BLaER1 treated with 17β-estradiol and CSF1 and Interleukin-3, amounts not matched to agents 10 nM and 100 nM (cell line): ENCODE measurements around the gene LPP.
A peak's percentile ranks its signal among the peaks of the same experiment; 100 is the strongest.
"Not testable (repeated sequence)": the region's sequence is repeated elsewhere in the genome, so short reads cannot be mapped to it uniquely, and the experiment has no call there.

Experiments
- H3K27ac ChIP-seq, 11 experiments: shearing (Covaris generic); formaldehyde crosslinking; 2 replicates each; pipeline ENCODE4 v1.8.1; 2022
- H3K27me3 ChIP-seq, 11 experiments: shearing (Covaris generic); formaldehyde crosslinking; 2 replicates each; pipeline ENCODE4 v1.8.1; 2022
- H3K36me3 ChIP-seq, 11 experiments: shearing (Covaris generic); formaldehyde crosslinking; 2 replicates each; pipeline ENCODE4 v1.8.1; 2022
- H3K4me1 ChIP-seq, 10 experiments: shearing (Covaris generic); formaldehyde crosslinking; 2 replicates each; pipeline ENCODE4 v1.8.1; 2022
- H3K4me2 ChIP-seq, 11 experiments: shearing (Covaris generic); formaldehyde crosslinking; 2 replicates each; pipeline ENCODE4 v1.8.1; 2022
- H3K4me3 ChIP-seq, 10 experiments: shearing (Covaris generic); formaldehyde crosslinking; 2 replicates each; pipeline ENCODE4 v1.8.1; 2022
- H3K9ac ChIP-seq, 11 experiments: shearing (Covaris generic); formaldehyde crosslinking; 2 replicates each; pipeline ENCODE4 v1.8.1; 2022
- H3K9me3 ChIP-seq, 11 experiments: shearing (Covaris generic); formaldehyde crosslinking; replicated peaks in 1 of 11; 2 replicates each; pipeline ENCODE4 v1.8.1; 2022
- H4K20me1 ChIP-seq, 11 experiments: shearing (Covaris generic); formaldehyde crosslinking; 2 replicates each; pipeline ENCODE4 v1.8.1; 2022
- Cebpa-rat ChIP-seq, 11 experiments: shearing (Covaris generic); IDR thresholded peaks; 2 replicates each; pipeline ENCODE4 v1.8.1; 2022

The LPP gene

DNA sequence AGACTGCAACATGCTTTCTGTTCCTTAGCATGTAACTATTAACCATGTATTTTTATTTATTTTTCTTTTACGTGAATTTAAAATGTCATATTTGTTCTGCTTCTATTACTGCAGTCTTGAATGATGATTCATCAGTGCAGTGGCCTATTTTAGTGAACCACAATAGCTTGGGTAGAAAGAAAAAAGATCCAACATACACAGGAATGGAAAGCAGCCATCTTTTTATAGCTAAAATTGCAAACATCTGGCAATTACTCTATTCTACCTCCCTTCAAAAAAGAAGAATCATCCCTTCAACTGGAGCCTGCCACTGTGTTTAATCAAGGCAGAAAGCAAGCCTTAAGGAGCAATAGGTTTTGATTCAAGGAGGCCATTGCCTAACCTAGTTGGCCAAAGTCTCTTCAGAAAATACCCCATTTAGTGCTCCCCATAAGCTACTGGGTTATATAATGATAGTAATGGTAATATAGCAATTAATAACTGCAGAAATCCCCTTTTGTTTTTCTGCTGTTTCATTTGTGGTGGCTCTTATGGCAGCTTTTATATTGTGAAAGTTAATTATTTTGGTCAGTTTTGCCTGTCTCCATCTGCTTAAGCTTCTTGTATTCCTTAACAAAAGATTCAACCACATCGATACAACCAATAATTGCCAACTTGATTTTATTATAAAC lies 267.3 kb downstream of the LPP start:
- peaks cover 19 to 54% (median 41%) of the 10 kb centered on the region in 11 experiments; a peak in 21 of 22 replicates for H3K9me3 ChIP-seq
- H3K27me3 ChIP-seq: no peaks in the 10 kb centered on the region
- no peak overlapping the region for H3K4me3 ChIP-seq
- TF ChIP-seq Cebpa-rat (IDR thresholded peaks at IDR 0.05): no peak
- H3K27ac ChIP-seq: peak overlapping the region; percentile 50 to 98 (median 76)
- H3K4me1 ChIP-seq: peaks cover 24 to 72% (median 31%) of the 10 kb centered on the region in 10 experiments
- no peaks in the 10 kb centered on the region for H4K20me1 ChIP-seq
- peak overlapping the region in 7 of 11 experiments; percentile 15 to 79 (median 62); a peak in 11 of 22 replicates for H3K9ac ChIP-seq
- H3K4me2 ChIP-seq: peak overlapping the region; percentile 51 to 87 (median 68)
- peaks cover 0 to 12% (median 3%) of the 10 kb centered on the region in 11 experiments; a peak in 4 of 22 replicates for H3K36me3 ChIP-seq

DNA sequence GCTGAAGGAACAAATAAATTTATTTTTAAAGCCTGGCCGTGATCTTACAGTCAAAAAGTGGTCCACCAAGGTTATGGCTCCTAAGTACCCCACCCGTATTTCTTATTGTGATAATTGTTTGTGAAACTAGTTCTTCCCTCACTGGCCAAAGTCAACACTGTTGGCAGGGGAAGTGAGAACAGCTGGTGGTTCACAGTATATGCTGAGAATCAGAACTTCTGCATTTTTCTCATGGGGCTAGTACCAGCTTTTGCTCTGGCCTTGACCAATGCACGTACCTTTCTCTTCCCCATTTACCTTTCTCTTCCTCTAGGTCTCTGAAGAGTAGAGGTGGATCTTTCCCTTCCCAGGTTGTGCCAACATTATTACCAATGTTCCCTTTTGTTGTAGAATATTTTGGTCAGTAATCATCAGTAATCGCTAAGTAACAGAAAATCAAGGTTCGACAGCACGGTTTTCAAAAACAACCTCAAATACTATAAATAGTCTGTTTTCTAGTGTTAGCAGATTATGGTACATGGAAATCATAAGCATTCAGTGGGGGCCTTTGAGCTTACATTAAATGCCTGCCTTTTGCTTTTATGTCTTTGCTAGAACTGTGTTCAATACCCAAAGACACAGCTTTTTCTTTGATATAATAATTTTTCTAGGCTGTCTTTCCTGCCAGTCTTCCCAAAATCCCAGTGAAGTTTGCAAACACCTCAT lies 268.0 kb downstream of the LPP start:
- H3K4me2 ChIP-seq: peak overlapping the region; percentile 51 to 87 (median 68)
- peaks cover 0 to 13% (median 5%) of the 10 kb centered on the region in 11 experiments; a peak in 7 of 22 replicates for H3K36me3 ChIP-seq
- peak overlapping the region in 10 of 11 experiments; percentile 1 to 79 (median 44); a peak in 14 of 22 replicates for H3K9ac ChIP-seq
- H3K4me1 ChIP-seq: peaks cover 24 to 73% (median 30%) of the 10 kb centered on the region in 10 experiments
- H4K20me1 ChIP-seq: no peaks in the 10 kb centered on the region
- no peak overlapping the region; a peak in 1 of 20 replicates for H3K4me3 ChIP-seq
- peak overlapping the region; percentile 50 to 98 (median 76) for H3K27ac ChIP-seq
- H3K9me3 ChIP-seq: peaks cover 26 to 58% (median 48%) of the 10 kb centered on the region in 11 experiments
- H3K27me3 ChIP-seq: no peaks in the 10 kb centered on the region
- TF ChIP-seq Cebpa-rat (IDR thresholded peaks at IDR 0.05): no peak

DNA sequence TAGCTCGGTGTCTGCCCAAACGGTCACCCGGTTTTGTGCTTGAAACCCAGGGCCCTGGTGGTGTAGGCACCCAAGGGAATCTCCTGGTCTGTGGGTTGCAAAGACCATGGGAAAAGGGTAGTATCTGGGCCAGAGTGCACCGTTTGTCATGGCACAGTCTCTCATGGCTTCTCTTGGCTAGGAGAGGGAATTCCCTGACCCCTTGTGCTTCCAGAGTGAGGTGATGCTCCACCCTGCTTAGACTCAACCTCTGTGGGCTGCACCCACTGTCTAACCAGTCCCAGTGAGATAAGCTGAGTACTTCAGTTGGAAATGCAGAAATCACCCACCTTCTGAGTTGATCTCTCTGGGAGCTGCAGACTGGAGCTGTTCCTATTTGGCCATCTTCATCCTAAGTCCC lies 274.0 kb downstream of the LPP start:
- not testable (repeated sequence) for H4K20me1 ChIP-seq
- H3K36me3 ChIP-seq: peaks cover 0 to 21% (median 5%) of the 10 kb centered on the region in 11 experiments; a peak in 10 of 22 replicates

DNA sequence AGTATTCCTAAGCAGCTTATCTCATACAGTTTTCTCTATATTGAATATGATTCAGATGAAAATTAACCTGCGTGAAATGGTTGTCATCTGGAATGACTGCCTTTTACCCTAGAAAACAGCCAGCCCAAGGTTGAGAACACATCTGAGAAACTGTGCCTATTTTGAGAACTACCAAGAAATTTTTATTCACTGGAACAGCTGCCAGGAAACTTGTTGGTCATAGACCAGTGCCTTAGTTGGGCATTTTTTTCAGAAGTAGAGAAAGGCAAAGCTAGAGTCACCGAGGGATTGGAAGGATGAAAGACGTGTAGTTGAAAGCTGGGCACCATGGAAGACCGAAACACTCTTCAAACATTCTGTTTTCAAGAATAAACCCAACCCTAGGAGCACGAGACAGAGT lies 277.1 kb downstream of the LPP start:
- Histone ChIP-seq H3K27ac (peak overlapping the region; percentile 78 to 98 (median 82)), H3K9me3 (peaks cover 17 to 33% (median 23%) of the 10 kb centered on the region in 11 experiments), H3K9ac (peak overlapping the region; percentile 21 to 90 (median 51); a peak in 19 of 22 replicates), H3K4me2 (peak overlapping the region; percentile 58 to 82 (median 74)), H3K4me3 (peak overlapping the region in 2 of 10 experiments; percentile 4 to 21; a peak in 3 of 20 replicates), H3K27me3 (no peaks in the 10 kb centered on the region), H3K36me3 (peaks cover 0 to 19% (median 5%) of the 10 kb centered on the region in 11 experiments; a peak in 10 of 22 replicates), H4K20me1 (no peaks in the 10 kb centered on the region), H3K4me1 (peaks cover 58 to 93% (median 68%) of the 10 kb centered on the region in 10 experiments)
- TF ChIP-seq Cebpa-rat (IDR thresholded peaks at IDR 0.05): no peak

More for the DNA sequence above, 274.0 kb downstream of the LPP start:
- not testable (repeated sequence) for H3K9ac ChIP-seq, H3K27me3 ChIP-seq, H3K4me3 ChIP-seq
- H3K27ac ChIP-seq: peak overlapping the region in 6 of 11 experiments; percentile 7 to 98 (median 56); a peak in 9 of 22 replicates
- peaks cover 40 to 81% (median 47%) of the 10 kb centered on the region in 10 experiments for H3K4me1 ChIP-seq
- peak overlapping the region in 5 of 11 experiments; percentile 13 to 77 (median 44); a peak in 8 of 22 replicates for H3K4me2 ChIP-seq
- peaks cover 34 to 63% (median 50%) of the 10 kb centered on the region in 11 experiments for H3K9me3 ChIP-seq

DNA sequence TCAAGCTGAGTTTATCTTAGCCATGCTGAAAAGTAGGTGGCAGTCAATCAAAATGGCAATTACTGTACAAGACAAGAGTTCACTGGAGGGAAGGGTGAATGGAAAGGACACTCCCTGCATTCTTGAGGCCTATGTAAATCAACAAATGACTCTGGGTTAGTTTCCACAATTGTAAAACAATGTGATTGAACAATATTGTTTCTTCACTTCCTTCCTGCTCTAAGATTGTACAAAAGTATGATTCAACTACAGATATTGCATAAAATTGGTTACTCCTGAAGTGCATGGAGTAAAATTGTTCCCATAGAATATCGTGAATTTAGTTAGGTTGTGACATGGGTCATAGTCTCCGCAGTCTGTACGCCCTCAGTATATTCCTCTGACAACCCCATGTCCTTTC lies 277.6 kb downstream of the LPP start:
- Histone ChIP-seq H3K9me3 (peaks cover 12 to 28% (median 17%) of the 10 kb centered on the region in 11 experiments), H3K27ac (peak overlapping the region; percentile 78 to 98 (median 82)), H4K20me1 (no peaks in the 10 kb centered on the region), H3K27me3 (no peaks in the 10 kb centered on the region), H3K4me3 (peak overlapping the region in 2 of 10 experiments; percentile 4 to 21; a peak in 2 of 20 replicates), H3K4me1 (peaks cover 59 to 98% (median 69%) of the 10 kb centered on the region in 10 experiments), H3K9ac (peak overlapping the region; percentile 21 to 90 (median 51); a peak in 18 of 22 replicates), H3K36me3 (peaks cover 0 to 22% (median 9%) of the 10 kb centered on the region in 11 experiments; a peak in 10 of 22 replicates), H3K4me2 (peak overlapping the region; percentile 58 to 82 (median 74))
- TF ChIP-seq Cebpa-rat (IDR thresholded peaks at IDR 0.05): peak in 3 of 11 experiments; percentile 14 to 34 (median 33); a peak in 3 of 22 replicates

DNA sequence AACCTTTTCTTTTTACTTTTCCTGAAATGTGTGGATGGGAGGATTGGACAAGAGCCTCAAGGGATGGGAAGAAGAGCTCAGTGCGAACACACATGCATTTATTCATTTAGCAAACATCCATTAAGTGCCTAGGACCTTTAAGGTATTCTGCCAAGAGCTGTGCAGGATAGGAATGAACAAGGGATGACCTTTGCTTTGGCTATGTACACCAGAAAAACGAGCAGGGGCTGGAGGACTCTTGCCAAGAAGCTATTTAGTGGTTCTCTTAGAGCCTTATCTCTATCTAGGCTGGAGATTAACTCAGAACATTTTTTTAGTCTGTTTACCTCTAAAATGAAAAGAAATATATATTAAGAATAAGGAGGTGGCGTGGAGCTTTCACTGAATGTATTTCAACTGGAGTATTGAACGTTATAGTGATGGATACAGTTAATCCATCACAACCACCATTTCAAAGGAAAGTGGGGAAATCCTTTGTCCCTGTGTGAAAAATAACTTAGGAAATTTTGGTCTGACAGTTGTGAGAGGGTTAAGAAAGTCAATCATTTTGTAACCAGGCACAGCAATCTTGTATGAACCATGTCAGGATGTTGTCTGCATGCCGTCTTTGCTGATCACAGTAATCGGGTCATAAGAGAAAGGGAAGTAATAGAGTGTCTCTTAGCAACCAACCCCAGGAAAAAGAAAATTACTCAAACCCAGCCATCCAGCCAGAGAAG lies 279.0 kb downstream of the LPP start:
- Histone ChIP-seq H3K4me3 (peak overlapping the region in 4 of 10 experiments; percentile 32 to 45 (median 36); a peak in 5 of 20 replicates), H3K27ac (peak overlapping the region; percentile 78 to 98 (median 82)), H3K4me1 (peaks cover 64 to 99% (median 76%) of the 10 kb centered on the region in 10 experiments), H3K9ac (peak overlapping the region; percentile 39 to 90 (median 67); a peak in 21 of 22 replicates), H3K4me2 (peak overlapping the region; percentile 34 to 82 (median 73)), H3K36me3 (peaks cover 0 to 13% (median 5%) of the 10 kb centered on the region in 11 experiments; a peak in 5 of 22 replicates), H3K27me3 (no peaks in the 10 kb centered on the region), H3K9me3 (peaks cover 0 to 14% (median 3%) of the 10 kb centered on the region in 11 experiments; a peak in 16 of 22 replicates), H4K20me1 (no peaks in the 10 kb centered on the region)
- TF ChIP-seq Cebpa-rat (IDR thresholded peaks at IDR 0.05): peak in 3 of 11 experiments; percentile 8 to 53 (median 13); a peak in 2 of 22 replicates

DNA sequence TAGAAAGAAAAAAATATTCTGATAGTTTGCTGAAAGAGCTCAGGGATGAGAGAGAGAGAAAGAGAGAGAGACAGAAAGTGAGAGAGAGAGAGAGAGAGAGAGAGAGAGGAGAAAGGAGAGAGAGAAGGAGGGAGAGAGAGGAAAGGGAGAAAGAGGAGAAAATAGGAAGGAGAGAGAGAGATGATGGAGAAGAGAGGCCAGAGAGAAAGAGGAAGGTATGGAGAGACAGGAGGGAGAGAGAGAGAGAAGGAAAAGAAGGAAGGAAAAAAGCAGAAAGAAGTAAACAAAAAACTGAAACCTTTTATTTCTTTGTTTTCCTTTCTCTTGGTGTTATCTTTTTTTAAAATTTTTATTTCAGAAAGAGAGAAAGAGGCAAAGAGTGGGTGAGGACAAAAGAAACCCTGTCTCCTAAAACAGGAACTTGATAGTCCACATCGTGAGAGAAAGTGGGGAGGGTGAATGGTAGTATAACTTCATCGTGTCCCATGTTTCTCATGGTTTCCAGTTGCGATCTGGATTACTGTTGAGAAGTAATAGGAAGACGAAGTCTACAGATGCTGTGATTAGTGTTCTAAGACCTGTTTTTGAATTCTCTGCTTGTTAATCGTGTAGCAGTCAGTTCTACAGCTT lies 279.7 kb downstream of the LPP start:
- Histone ChIP-seq H3K4me3 (peak overlapping the region in 8 of 10 experiments; percentile 20 to 45 (median 32); a peak in 7 of 20 replicates), H3K9me3 (peaks cover 0 to 11% (median 0%) of the 10 kb centered on the region in 11 experiments; a peak in 3 of 22 replicates), H4K20me1 (no peaks in the 10 kb centered on the region), H3K4me1 (peaks cover 71 to 99% (median 82%) of the 10 kb centered on the region in 10 experiments), H3K9ac (peak overlapping the region; percentile 39 to 90 (median 67); a peak in 21 of 22 replicates), H3K27ac (peak overlapping the region; percentile 78 to 98 (median 82)), H3K36me3 (peaks cover 0 to 12% (median 3%) of the 10 kb centered on the region in 11 experiments; a peak in 2 of 22 replicates), H3K27me3 (no peaks in the 10 kb centered on the region), H3K4me2 (peak overlapping the region; percentile 34 to 82 (median 73))
- no peak for TF ChIP-seq Cebpa-rat (IDR thresholded peaks at IDR 0.05)
